ENCODE data around the gene ANKRD18A.

ANKRD18A gene

DNA sequence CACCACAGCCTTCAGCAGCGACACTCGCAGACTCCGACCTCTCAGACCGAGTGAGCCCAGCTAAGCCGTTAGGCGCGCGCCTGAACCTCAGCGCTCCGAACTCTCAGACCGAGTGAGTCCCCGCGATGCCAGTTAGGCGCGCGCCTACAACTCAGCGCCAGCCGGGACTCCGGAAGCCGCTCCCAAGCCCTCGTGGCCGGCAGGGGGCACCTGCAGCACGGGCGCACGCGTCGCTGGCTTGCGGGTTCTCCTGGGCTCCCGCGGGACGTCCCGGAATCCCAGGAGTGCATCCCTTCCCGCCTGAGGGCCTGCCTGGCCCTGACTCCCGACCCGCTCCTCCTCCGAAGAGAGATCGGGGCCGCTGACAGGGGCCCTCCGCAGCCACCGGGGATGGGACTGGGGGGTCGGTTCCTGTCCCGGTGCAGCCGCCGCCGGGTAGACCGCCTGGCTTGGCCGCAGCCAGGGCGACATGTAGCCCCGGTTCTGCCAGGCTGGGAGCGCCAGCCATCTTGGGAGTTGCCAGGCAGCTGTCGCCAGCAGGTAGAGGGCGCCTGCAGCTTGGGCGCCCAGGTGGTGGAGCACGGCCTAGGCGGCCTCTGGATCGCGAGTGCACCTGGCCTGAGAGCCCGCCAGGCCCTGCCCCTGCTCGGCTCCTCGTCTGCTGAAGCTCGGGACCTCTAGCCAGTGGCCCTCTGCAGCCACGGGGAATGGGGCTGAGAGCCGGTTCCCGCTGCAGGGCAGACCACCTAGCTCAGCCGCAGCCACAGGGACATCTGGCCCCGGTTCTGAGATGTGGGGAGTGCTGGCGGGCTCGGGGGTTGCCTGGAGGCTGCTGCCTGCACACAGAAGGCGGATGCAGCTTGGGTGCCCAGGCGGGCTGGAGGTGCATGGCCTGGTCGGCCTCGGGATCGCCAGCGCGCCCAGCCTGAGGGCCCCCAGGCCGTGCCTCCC, at the start of gene ANKRD18A:
Gene ANKRD18A (minus strand): TSS at position 114 of the 951 bp plus-strand sequence. CDS start 311 bp downstream, outside the sequence.
- peak in 41 of 51 donors; percentile 28 to 79 (median 59) for DNase-seq

- no peak for DNase-seq
Observed at GRCh38 chr9:38668791-38669466, 48.5 kb upstream of the ANKRD18A start.

- peak in 20 of 51 donors; percentile 4 to 70 (median 32) for DNase-seq
Observed at GRCh38 chr9:38662763-38663593, 42.6 kb upstream of the ANKRD18A start.

DNA sequence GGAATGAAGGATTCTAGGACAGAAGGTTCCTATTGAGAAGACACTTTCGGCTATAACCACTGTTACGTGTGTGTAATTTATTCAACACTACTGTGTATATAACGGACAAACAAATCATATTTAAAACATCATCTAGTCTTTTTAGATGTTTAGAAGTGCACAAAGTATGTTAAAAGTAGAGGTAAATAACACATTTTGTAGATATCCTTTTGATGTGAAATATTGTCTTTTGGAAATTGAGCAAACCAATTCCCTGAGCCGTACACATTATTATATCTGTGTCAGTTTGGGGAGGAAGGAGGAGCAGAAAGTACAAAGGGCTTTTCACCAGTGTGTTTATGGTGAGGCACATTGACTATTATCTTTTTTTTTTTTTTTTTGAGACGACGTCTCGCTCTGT, 39.1 kb upstream of the ANKRD18A start:
- no peak for DNase-seq

GRCh38 chr9:38656896-38657295, 36.5 kb upstream of the ANKRD18A start:
- no peak for DNase-seq

GRCh38 chr9:38652486-38652885, 32.1 kb upstream of the ANKRD18A start:
- DNase-seq = peak in 1 of 51 donors; percentile 38

- peak in 1 of 51 donors; percentile 38 for DNase-seq
Observed at GRCh38 chr9:38652044-38652443, 31.6 kb upstream of the ANKRD18A start.

DNA sequence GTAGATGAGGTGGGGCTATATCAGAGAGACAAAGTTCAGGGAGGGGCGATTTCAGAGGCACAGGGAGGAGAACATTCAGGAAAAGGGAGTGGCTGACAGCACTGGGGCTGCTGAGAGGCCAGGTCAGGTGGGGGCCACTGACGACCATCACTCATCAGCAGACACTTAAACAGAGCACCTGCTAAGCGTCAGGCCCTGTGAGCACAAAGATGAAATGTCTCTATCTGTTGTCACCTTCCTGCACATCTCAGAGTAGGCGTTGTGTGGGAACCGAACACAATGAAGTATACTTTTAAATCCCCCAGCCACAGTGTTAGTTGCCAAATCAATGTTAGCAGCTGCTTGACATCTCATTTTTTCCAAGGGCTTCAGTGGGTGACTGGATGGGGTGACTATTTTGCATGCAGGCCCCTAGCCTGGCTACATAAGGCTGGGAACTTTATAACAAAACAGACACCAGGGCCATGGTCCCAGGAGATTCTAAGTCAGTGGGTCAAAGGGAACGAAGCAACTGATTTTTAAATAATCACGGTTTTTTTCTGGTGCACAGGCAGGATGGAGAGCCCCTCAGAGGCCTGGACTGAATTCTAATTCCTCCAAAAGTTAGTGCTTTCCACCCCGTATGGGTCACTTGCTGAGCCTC, 31.1 kb upstream of the ANKRD18A start:
- DNase-seq = peak in 1 of 51 donors; percentile 10

- no peak for DNase-seq
Observed at GRCh38 chr9:38650564-38650963, 30.2 kb upstream of the ANKRD18A start.

GRCh38 chr9:38649731-38650363, 29.5 kb upstream of the ANKRD18A start:
- DNase-seq = peak in 1 of 51 donors; percentile 18

GRCh38 chr9:38644601-38645000, 24.2 kb upstream of the ANKRD18A start:
- DNase-seq = no peak

- DNase-seq = peak in 1 of 51 donors; percentile 57
Observed at GRCh38 chr9:38643815-38644173, 23.4 kb upstream of the ANKRD18A start.

DNA sequence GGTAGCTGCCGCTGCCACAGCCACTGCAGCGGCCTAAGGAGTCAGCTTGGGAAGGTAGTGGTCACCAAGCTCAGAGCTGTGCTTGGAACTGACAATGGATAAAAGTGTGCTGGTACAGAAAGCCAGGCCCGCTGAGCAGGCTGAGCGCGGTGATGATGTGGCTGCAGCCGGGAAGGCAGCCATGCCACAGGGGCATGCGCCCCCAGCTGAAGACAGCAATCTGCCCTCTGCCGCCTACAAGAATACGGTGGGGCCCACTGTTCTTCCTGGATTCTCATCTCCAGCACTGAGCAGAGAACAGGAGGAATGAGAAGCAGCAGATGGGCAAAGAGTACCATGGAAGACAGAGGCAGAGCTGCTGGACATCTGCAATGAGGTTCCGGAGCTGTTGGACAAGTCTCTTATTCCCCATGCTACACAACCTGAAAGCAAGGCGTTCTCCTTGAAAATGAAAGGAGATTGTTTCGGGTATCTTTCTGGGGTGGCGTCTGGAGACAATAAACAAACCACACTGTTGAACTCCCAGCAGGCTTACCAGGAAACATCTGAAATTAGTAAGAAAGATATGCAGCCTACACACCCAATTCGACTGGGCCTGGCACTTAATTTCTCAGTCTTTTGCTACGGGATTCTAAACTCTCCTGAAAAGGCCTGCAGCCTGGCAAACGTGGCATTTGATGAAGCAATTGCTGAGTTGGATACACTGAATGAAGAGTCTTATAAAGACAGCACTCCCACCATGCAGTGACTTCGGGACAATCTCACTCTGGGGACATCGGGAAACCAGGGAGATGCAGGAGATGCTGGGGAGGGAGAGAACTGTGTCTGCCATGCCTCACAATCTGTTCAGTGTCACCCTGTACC, 22.8 kb upstream of the ANKRD18A start:
- DNase-seq = peak in 3 of 51 donors; percentile 11 to 57 (median 24)

GRCh38 chr9:38641985-38642864, 21.8 kb upstream of the ANKRD18A start:
- peak in 20 of 51 donors; percentile 7 to 65 (median 30) for DNase-seq

DNA sequence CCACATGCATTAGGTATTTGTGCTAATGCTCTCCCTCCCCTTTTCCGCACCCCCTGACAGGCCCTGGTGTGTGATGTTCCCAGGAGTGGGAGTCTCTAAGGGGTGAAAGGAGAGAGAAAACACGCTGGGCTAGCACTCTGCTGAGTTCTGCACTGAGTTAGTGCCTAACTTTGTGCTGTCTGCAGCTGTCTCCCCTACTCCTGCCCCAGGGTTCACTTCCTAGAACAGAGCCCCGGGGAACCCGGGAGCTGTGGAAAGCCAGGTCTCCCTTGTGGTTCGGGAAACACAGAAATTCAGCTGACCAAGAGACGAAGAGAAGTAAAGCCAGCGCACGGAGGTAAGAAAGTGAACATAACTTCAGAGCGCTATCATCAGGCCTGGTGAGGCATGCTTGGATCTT, 20.7 kb upstream of the ANKRD18A start:
- DNase-seq = no peak

- no peak for DNase-seq
Observed at GRCh38 chr9:38639577-38639940, 19.2 kb upstream of the ANKRD18A start.

- DNase-seq = no peak
Observed at GRCh38 chr9:38638881-38639576, 18.6 kb upstream of the ANKRD18A start.

DNA sequence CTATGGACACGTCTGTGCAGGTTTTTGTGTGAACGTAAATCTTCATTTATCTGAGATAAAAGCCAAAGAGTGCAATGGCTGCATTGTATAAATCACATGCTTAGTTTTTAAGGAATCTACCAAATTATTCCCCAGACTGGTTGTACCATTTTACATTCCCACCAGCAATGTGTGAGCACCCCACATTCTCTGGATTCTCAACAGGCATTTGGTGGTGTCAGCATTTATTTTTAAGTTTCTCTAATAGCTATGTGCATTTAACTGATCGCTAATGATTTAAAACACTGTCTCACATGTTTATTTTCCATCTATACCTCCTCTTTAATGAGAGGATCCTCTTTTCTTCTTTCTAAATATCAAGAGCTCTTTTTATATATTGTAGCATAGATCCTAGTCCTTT, 13.9 kb upstream of the ANKRD18A start:
- no peak for DNase-seq
